ENCODE measurements around the gene GPT2. TPM values are rescaled to one million over a fixed set of nuclear protein-coding genes. Genes with fewer than 3 reads are reported as not detected.

GPT2 gene
- total and polyA plus RNA-seq, 2 donors (not counting 1 experiment from before 2014, with no cell fraction given) = 5.8 to 16.3 TPM

GRCh38 chr16:46954562-46954961, 70.4 kb downstream of the GPT2 start:
- H2AFZ ChIP-seq (ENCODE audit: low read length) = no peak overlapping the region
- no peaks in the 10 kb centered on the region for H3K4me1 ChIP-seq (ENCODE audit: control insufficient read depth, extremely low read depth, insufficient read depth, low read length)
- H3K79me2 ChIP-seq (ENCODE audit: control insufficient read depth, insufficient read depth, low read length) = peaks cover 1% of the 10 kb centered on the region
- no peaks in the 10 kb centered on the region for H3K27me3 ChIP-seq (ENCODE audit: control insufficient read depth, insufficient read depth, low read length)
- no peaks in the 10 kb centered on the region for H3K9me3 ChIP-seq (ENCODE audit: control insufficient read depth, insufficient read depth, low read depth, low read length)
- no peak overlapping the region for H3K4me3 ChIP-seq (replicated peaks in 1 of 4; ENCODE audit: control extremely low read depth in 1 of 4, insufficient read depth in 1 of 4, low read depth in 3 of 4, low read length in 4 of 4)
- H3K4me2 ChIP-seq (ENCODE audit: extremely low read depth, insufficient read depth, low read length) = no peak overlapping the region
- no peak for TF ChIP-seq CTCF (conservative IDR thresholded peaks at IDR 0.05 in 1 of 2, IDR thresholded peaks at IDR 0.05 in 1 of 2; ENCODE audit: low read depth in 1 of 2, low read length in 2 of 2)
- no peak overlapping the region for H3K9ac ChIP-seq (ENCODE audit: insufficient read depth, low read length)
- no peaks in the 10 kb centered on the region for H4K20me1 ChIP-seq (ENCODE audit: control insufficient read depth, extremely low read depth, insufficient read depth, low read length)
- H3K27ac ChIP-seq (ENCODE audit: insufficient read depth, low read length) = no peak overlapping the region
- H3K36me3 ChIP-seq (ENCODE audit: control insufficient read depth, insufficient read depth, low read length) = peaks cover 7% of the 10 kb centered on the region
- no peak for DNase-seq (ENCODE audit: low read depth in 2 of 2)

- no peak for TF ChIP-seq EZH2 (IDR thresholded peaks at IDR 0.05; ENCODE audit: low read length, missing control alignments)
- no peak for TF ChIP-seq CTCF (conservative IDR thresholded peaks at IDR 0.05 in 1 of 2, IDR thresholded peaks at IDR 0.05 in 1 of 2; ENCODE audit: low read depth in 1 of 2, low read length in 2 of 2)
- peaks cover 10% of the 10 kb centered on the region for H3K36me3 ChIP-seq (ENCODE audit: control insufficient read depth, insufficient read depth, low read length)
These were observed 77.5 kb downstream of the GPT2 start for GRCh38 chr16:46961373-46962353.

GRCh38 chr16:46962629-46963028, 78.5 kb downstream of the GPT2 start:
- Histone ChIP-seq H3K9ac (ENCODE audit: insufficient read depth, low read length) (no peak overlapping the region), H2AFZ (ENCODE audit: low read length) (no peak overlapping the region), H3K4me1 (ENCODE audit: control insufficient read depth, extremely low read depth, insufficient read depth, low read length) (peaks cover 8% of the 10 kb centered on the region), H3K4me3 (replicated peaks in 1 of 4; ENCODE audit: control extremely low read depth in 1 of 4, insufficient read depth in 1 of 4, low read depth in 3 of 4, low read length in 4 of 4) (no peak overlapping the region), H3K27ac (ENCODE audit: insufficient read depth, low read length) (peak overlapping the region; percentile 13), H3K36me3 (ENCODE audit: control insufficient read depth, insufficient read depth, low read length) (peaks cover 10% of the 10 kb centered on the region), H4K20me1 (ENCODE audit: control insufficient read depth, extremely low read depth, insufficient read depth, low read length) (no peaks in the 10 kb centered on the region), H3K4me2 (ENCODE audit: extremely low read depth, insufficient read depth, low read length) (no peak overlapping the region), H3K9me3 (ENCODE audit: control insufficient read depth, insufficient read depth, low read depth, low read length) (no peaks in the 10 kb centered on the region), H3K79me2 (ENCODE audit: control insufficient read depth, insufficient read depth, low read length) (peaks cover 19% of the 10 kb centered on the region), H3K27me3 (ENCODE audit: control insufficient read depth, insufficient read depth, low read length) (no peaks in the 10 kb centered on the region)
- TF ChIP-seq CTCF (conservative IDR thresholded peaks at IDR 0.05 in 1 of 2, IDR thresholded peaks at IDR 0.05 in 1 of 2; ENCODE audit: low read depth in 1 of 2, low read length in 2 of 2) = no peak
- no peak for TF ChIP-seq EZH2 (IDR thresholded peaks at IDR 0.05; ENCODE audit: low read length, missing control alignments)
- no peak for DNase-seq (ENCODE audit: low read depth in 2 of 2)

More at GRCh38 chr16:46961373-46962353, 77.5 kb downstream of the GPT2 start:
- no peaks in the 10 kb centered on the region for H3K9me3 ChIP-seq (ENCODE audit: control insufficient read depth, insufficient read depth, low read depth, low read length)
- H4K20me1 ChIP-seq (ENCODE audit: control insufficient read depth, extremely low read depth, insufficient read depth, low read length) = no peaks in the 10 kb centered on the region
- H3K27ac ChIP-seq (ENCODE audit: insufficient read depth, low read length) = peak overlapping the region; percentile 13
- no peak overlapping the region for H3K9ac ChIP-seq (ENCODE audit: insufficient read depth, low read length)
- DNase-seq (ENCODE audit: low read depth in 2 of 2) = peak in 1 of 2 donors; percentile 32
- no peak overlapping the region for H3K4me3 ChIP-seq (replicated peaks in 1 of 4; ENCODE audit: control extremely low read depth in 1 of 4, insufficient read depth in 1 of 4, low read depth in 3 of 4, low read length in 4 of 4)
- H3K79me2 ChIP-seq (ENCODE audit: control insufficient read depth, insufficient read depth, low read length) = peaks cover 18% of the 10 kb centered on the region
- no peak overlapping the region for H2AFZ ChIP-seq (ENCODE audit: low read length)
- H3K4me1 ChIP-seq (ENCODE audit: control insufficient read depth, extremely low read depth, insufficient read depth, low read length) = peaks cover 8% of the 10 kb centered on the region
- H3K4me2 ChIP-seq (ENCODE audit: extremely low read depth, insufficient read depth, low read length) = no peak overlapping the region
- no peaks in the 10 kb centered on the region for H3K27me3 ChIP-seq (ENCODE audit: control insufficient read depth, insufficient read depth, low read length)

Data from fibroblast of lung (primary cell).